Endodermal cell (in vitro differentiated cells): ENCODE results near the gene SERPINA1. TPM values are rescaled to one million over a fixed set of nuclear protein-coding genes. Genes with fewer than 3 reads are reported as not detected.
A peak's percentile ranks its signal among the peaks of the same experiment; 100 is the strongest.

ENCODE experiments used
- DNase-seq: peaks from one replicate; pipeline ENCODE4 v3.0.0-alpha.2; 2017
- H3K27ac ChIP-seq: 2 replicates; pipeline ENCODE4 v1.5.1; 2013; ENCODE audit warnings: mild to moderate bottlenecking, low read depth, low read length, moderate library complexity
- H3K27me3 ChIP-seq: 2 replicates; pipeline ENCODE4 v1.6.1; 2013; ENCODE audit warnings: mild to moderate bottlenecking, low read length, moderate library complexity; ENCODE audit not compliant: insufficient read depth, control insufficient read depth, poor library complexity, severe bottlenecking
- H3K36me3 ChIP-seq: 2 replicates; pipeline ENCODE4 v1.7.0; 2013; ENCODE audit warnings: mild to moderate bottlenecking, low read length, moderate library complexity; ENCODE audit not compliant: control insufficient read depth, insufficient read depth
- H3K4me1 ChIP-seq: one replicate; pipeline ENCODE4 v1.7.0; 2013; ENCODE audit warnings: low read length; ENCODE audit not compliant: control insufficient read depth, insufficient read depth
- H3K4me3 ChIP-seq: 2 replicates; pipeline ENCODE4 v1.5.1; 2013; ENCODE audit warnings: mild to moderate bottlenecking, low read length, moderate library complexity
- H3K9ac ChIP-seq: 2 replicates; pipeline ENCODE4 v1.6.1; 2013; ENCODE audit warnings: mild to moderate bottlenecking, low read length, moderate library complexity; ENCODE audit not compliant: poor library complexity, severe bottlenecking; ENCODE audit errors: extremely low read depth
- H3K9me3 ChIP-seq: 2 replicates; pipeline ENCODE4 v1.6.1; 2013; ENCODE audit warnings: mild to moderate bottlenecking, low read length, moderate library complexity; ENCODE audit not compliant: control insufficient read depth
- H3K27ac Mint-ChIP-seq: 2 replicates; pipeline ENCODE4 v1.8.0; 2020; ENCODE audit warnings: mixed read lengths
- H3K27me3 Mint-ChIP-seq: 2 replicates; pipeline ENCODE4 v1.8.0; 2021; ENCODE audit warnings: mild to moderate bottlenecking, mixed read lengths; ENCODE audit not compliant: insufficient read depth
- H3K36me3 Mint-ChIP-seq: 2 replicates; pipeline ENCODE4 v1.8.0; 2020; ENCODE audit warnings: low read depth, mixed read lengths
- H3K4me1 Mint-ChIP-seq: 2 replicates; pipeline ENCODE4 v1.8.0; 2020; ENCODE audit warnings: mixed read lengths
- H3K4me3 Mint-ChIP-seq: 2 replicates; pipeline ENCODE4 v1.8.0; 2020; ENCODE audit warnings: mild to moderate bottlenecking, moderate library complexity, mixed read lengths
- H3K9me3 Mint-ChIP-seq: 2 replicates; pipeline ENCODE4 v1.8.0; 2020; ENCODE audit warnings: mild to moderate bottlenecking, mixed read lengths
- CTCF ChIP-seq: fragments of 200-600 bp; sonication (generic); conservative IDR thresholded peaks from 2 replicates; pipeline ENCODE4 v1.5.0; 2021; ENCODE audit warnings: antibody characterized with exemption, mild to moderate bottlenecking
- WGBS, 2 experiments: methylation state at CpG; one replicate each; pipeline versions ENCODE4 v1.1.5 to v1.1.7; 2013; ENCODE audit warnings: missing lambda C conversion rate in 2 of 2, mixed read lengths in 1 of 2; ENCODE audit not compliant: insufficient coverage in 1 of 2, insufficient read length in 1 of 2; 5-methylcytosine and 5-hydroxymethylcytosine counted together
- total RNA-seq, 2 donors: library from RNA; stranded (reverse); fragmentation: NEBNext Ultra II Directional in 1 of 2; extraction: Animal tissue kit (Norgen Biotek cat#: 25700) in 1 of 2; gene quantifications; 2 replicates in 1 of 2; 3 replicates in 1 of 2; pipeline ENCODE4 v1.2.1, GENCODE V29; 2021

The SERPINA1 gene
- total RNA-seq, 2 donors from 2014 or later, result 1.2 TPM; not detected in 1

- Histone ChIP-seq H3K4me1 (no peaks in the 10 kb centered on the region), H3K27ac (no peak overlapping the region), H3K9me3 (no peaks in the 10 kb centered on the region), H3K9ac (no peak overlapping the region), H3K27me3 (no peaks in the 10 kb centered on the region), H3K36me3 (no peaks in the 10 kb centered on the region), H3K4me3 (no peak overlapping the region)
- no peak for DNase-seq
- peaks cover 9% of the 10 kb centered on the region for H3K27me3 Mint-ChIP-seq
- 95% methylated on average over 3 of the region's 4 CpGs for WGBS, 2 experiments
- H3K27ac Mint-ChIP-seq, result no peak overlapping the region
- peaks cover 3% of the 10 kb centered on the region for H3K4me1 Mint-ChIP-seq
- no peaks in the 10 kb centered on the region for H3K9me3 Mint-ChIP-seq
- no peak overlapping the region for H3K4me3 Mint-ChIP-seq
- TF ChIP-seq CTCF, result no peak
- no peaks in the 10 kb centered on the region for H3K36me3 Mint-ChIP-seq
Measured at GRCh38 chr14:94382099-94382715, 6.2 kb downstream of the SERPINA1 start.

- no peaks in the 10 kb centered on the region for H3K36me3 Mint-ChIP-seq
- peaks cover 3% of the 10 kb centered on the region for H3K4me1 Mint-ChIP-seq
- Histone ChIP-seq H3K9me3 (no peaks in the 10 kb centered on the region), H3K36me3 (no peaks in the 10 kb centered on the region), H3K4me3 (no peak overlapping the region), H3K27ac (no peak overlapping the region), H3K27me3 (no peaks in the 10 kb centered on the region), H3K9ac (no peak overlapping the region), H3K4me1 (no peaks in the 10 kb centered on the region)
- no peak overlapping the region for H3K4me3 Mint-ChIP-seq
- no peak for TF ChIP-seq CTCF
- peaks cover 9% of the 10 kb centered on the region for H3K27me3 Mint-ChIP-seq
- no peaks in the 10 kb centered on the region for H3K9me3 Mint-ChIP-seq
- 88 to 89% methylated on average over 7 of the region's 7 CpGs for WGBS, 2 experiments
- H3K27ac Mint-ChIP-seq, result no peak overlapping the region
- peak; percentile 37 for DNase-seq
Measured at GRCh38 chr14:94381149-94382030, 7.0 kb downstream of the SERPINA1 start.

GRCh38 chr14:94380225-94381148, 7.9 kb downstream of the SERPINA1 start:
- no peaks in the 10 kb centered on the region for H3K9me3 ChIP-seq
- no peaks in the 10 kb centered on the region for H3K27me3 ChIP-seq
- Mint-ChIP-seq H3K27ac (no peak overlapping the region), H3K4me3 (no peak overlapping the region), H3K9me3 (no peaks in the 10 kb centered on the region), H3K36me3 (no peaks in the 10 kb centered on the region), H3K27me3 (peaks cover 9% of the 10 kb centered on the region), H3K4me1 (peaks cover 7% of the 10 kb centered on the region)
- H3K36me3 ChIP-seq, result no peaks in the 10 kb centered on the region
- H3K9ac ChIP-seq, result no peak overlapping the region
- H3K4me1 ChIP-seq, result peaks cover under 1% of the 10 kb centered on the region
- H3K4me3 ChIP-seq, result no peak overlapping the region
- DNase-seq, result no peak
- no peak for TF ChIP-seq CTCF
- whole genome bisulfite sequencing, 2 experiments, result 82 to 88% methylated on average over 13 to 16 of the region's 16 CpGs
- no peak overlapping the region for H3K27ac ChIP-seq
